Stomach (tissue), 4 donors: ENCODE measurements around the gene TOMM22.

Experiments
- CTCF ChIP-seq, 7 experiments: fragments of 450-650 bp in 4 of 7; fragments of 200-600 bp in 3 of 7; sonication (generic) in 3 of 7; IDR thresholded peaks; one replicate each; pipeline ENCODE4 v1.5.1; 2016 to 2019; ENCODE audit warnings: antibody characterized with exemption in 7 of 7, control low read depth in 2 of 7, mild to moderate bottlenecking in 1 of 7
- POLR2A ChIP-seq, 4 donors: fragments of 450-650 bp; IDR thresholded peaks; one replicate each; pipeline ENCODE4 v1.6.1; 2016; ENCODE audit warnings: antibody characterized with exemption in 4 of 4, control low read depth in 2 of 4, mild to moderate bottlenecking in 1 of 4, moderate library complexity in 1 of 4
- POLR2AphosphoS5 ChIP-seq, 3 donors: sonication (generic); formaldehyde crosslinking; IDR thresholded peaks; one replicate each; pipeline ENCODE4 v1.6.1; 2016; ENCODE audit warnings: antibody characterized with exemption in 3 of 3

GRCh38 chr22:38697425-38698089, 15.8 kb downstream of the TOMM22 start:
- TF ChIP-seq CTCF (IDR thresholded peaks at IDR 0.05): no peak
- TF ChIP-seq POLR2AphosphoS5 (IDR thresholded peaks at IDR 0.05): no peak
- no peak for TF ChIP-seq POLR2A (IDR thresholded peaks at IDR 0.05)
